WTC11 (cell line): ENCODE data around the gene FGFBP2.

Source experiments
- CREM ChIP-seq: sonication (generic); formaldehyde crosslinking; IDR thresholded peaks from 2 replicates; pipeline ENCODE4 v1.8.1; 2022; ENCODE audit warnings: mild to moderate bottlenecking, missing genetic modification reagents, moderate library complexity
- FOXK1 ChIP-seq: sonication (generic); formaldehyde crosslinking; IDR thresholded peaks from 2 replicates; pipeline ENCODE4 v1.8.0; 2022; ENCODE audit warnings: mild to moderate bottlenecking, moderate library complexity, missing genetic modification reagents
- PRDM15 ChIP-seq: sonication (generic); formaldehyde crosslinking; IDR thresholded peaks from 2 replicates; pipeline ENCODE4 v1.8.0; 2022; ENCODE audit warnings: missing genetic modification reagents
- TF ChIP-seq, protein P1 (sequence below): fragments of 200-600 bp; IDR thresholded peaks from 2 replicates; pipeline ENCODE4 v1.8.0; 2022; ENCODE audit warnings: antibody characterized with exemption

DNA sequence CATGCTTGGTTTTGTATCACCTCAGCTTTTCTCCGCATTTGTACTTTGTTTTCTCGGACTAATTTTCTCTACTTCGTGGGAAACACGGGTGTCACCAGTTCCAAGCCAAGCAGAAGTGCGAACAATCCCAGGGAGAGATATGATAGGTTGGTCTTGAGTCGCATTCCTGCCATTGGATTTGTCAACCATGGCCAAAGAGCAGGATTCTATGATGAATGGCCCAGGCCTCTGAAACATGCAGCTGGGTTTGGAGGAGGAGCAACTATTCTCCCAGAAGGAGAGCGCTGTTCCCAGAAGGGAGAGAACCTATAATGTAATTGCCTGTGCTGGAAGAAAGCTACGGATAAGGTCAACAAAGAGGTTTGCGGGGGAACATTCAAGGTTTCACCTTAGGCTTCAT lies 14.1 kb downstream of the FGFBP2 start:
- TF ChIP-seq FOXK1 (no peak), CREM (CRISPR knock-in tag) (no peak), PRDM15 (CRISPR knock-in tag) (no peak)
- TF ChIP-seq, protein P1, sequence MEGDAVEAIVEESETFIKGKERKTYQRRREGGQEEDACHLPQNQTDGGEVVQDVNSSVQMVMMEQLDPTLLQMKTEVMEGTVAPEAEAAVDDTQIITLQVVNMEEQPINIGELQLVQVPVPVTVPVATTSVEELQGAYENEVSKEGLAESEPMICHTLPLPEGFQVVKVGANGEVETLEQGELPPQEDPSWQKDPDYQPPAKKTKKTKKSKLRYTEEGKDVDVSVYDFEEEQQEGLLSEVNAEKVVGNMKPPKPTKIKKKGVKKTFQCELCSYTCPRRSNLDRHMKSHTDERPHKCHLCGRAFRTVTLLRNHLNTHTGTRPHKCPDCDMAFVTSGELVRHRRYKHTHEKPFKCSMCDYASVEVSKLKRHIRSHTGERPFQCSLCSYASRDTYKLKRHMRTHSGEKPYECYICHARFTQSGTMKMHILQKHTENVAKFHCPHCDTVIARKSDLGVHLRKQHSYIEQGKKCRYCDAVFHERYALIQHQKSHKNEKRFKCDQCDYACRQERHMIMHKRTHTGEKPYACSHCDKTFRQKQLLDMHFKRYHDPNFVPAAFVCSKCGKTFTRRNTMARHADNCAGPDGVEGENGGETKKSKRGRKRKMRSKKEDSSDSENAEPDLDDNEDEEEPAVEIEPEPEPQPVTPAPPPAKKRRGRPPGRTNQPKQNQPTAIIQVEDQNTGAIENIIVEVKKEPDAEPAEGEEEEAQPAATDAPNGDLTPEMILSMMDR, result no peak
